Spinal cord (tissue), 10 donors: Measurements from ENCODE around the gene PTDSS2. TPM values are rescaled to one million over a fixed set of nuclear protein-coding genes. Genes with fewer than 3 reads are reported as not detected.
A peak's percentile ranks its signal among the peaks of the same experiment; 100 is the strongest.
"Not testable (repeated sequence)": the region's sequence is repeated elsewhere in the genome, so short reads cannot be mapped to it uniquely, and the experiment has no call there.

Experiments used
- DNase-seq, 6 donors: peaks; one replicate each; pipeline versions ENCODE4 v3.0.0 to v3.0.0-alpha.2; 2013 to 2015; ENCODE audit warnings: low spot score in 6 of 6, low read depth in 4 of 6
- H3K27ac ChIP-seq: one replicate; pipeline ENCODE4 v1.5.1; 2013; ENCODE audit warnings: low read depth, low read length, control low read depth
- H3K27me3 ChIP-seq: one replicate; pipeline ENCODE4 v1.6.1; 2013; ENCODE audit warnings: low read length; ENCODE audit not compliant: control insufficient read depth, insufficient read depth
- H3K36me3 ChIP-seq: one replicate; pipeline ENCODE4 v1.6.1; 2013; ENCODE audit warnings: low read length; ENCODE audit not compliant: control insufficient read depth, insufficient read depth
- H3K4me1 ChIP-seq: one replicate; pipeline ENCODE4 v1.6.1; 2013; ENCODE audit warnings: low read length; ENCODE audit not compliant: control insufficient read depth, insufficient read depth
- H3K4me3 ChIP-seq: one replicate; pipeline ENCODE4 v1.5.1; 2013; ENCODE audit warnings: low read depth, low read length, control low read depth
- H3K9me3 ChIP-seq: one replicate; pipeline ENCODE4 v1.6.1; 2013; ENCODE audit warnings: low read length; ENCODE audit not compliant: control insufficient read depth, insufficient read depth
- WGBS: methylation state at CpG from one replicate; pipeline ENCODE4 v1.1.5; 2013; ENCODE audit warnings: missing lambda C conversion rate; ENCODE audit not compliant: insufficient coverage; 5-methylcytosine and 5-hydroxymethylcytosine counted together
- long read RNA-seq, 4 donors: transcript quantifications; one replicate each; lab custom pipeline, GENCODE V29; 2026
- polyA plus RNA-seq, 2 donors: library from polyadenylated mRNA; unstranded; fragments of 120-200 nt; gene quantifications; one replicate each; pipeline ENCODE4 v1.2.1, GENCODE V29; 2013; ENCODE audit not compliant: insufficient read length in 2 of 2
- total RNA-seq, 2 donors: library from RNA; depleted of rRNA in 1 of 2; stranded (reverse); fragments of 120-200 nt in 1 of 2; fragments of >200 nt in 1 of 2; gene quantifications; one replicate each; pipeline versions ENCODE4 v1.2.3 to v1.2.4, GENCODE V29; 2013 to 2014
- donor health status: healthy.

Gene PTDSS2
- 10 to 100 TPM; 17.9 to 30.7 TPM for total RNA-seq
- polyA plus RNA-seq = 10 to 100 TPM; 49.6 to 62.7 TPM
- long read RNA-seq, donor 1, partial matches to known transcripts = 0 of 3 reads
- long read RNA-seq, donor 1, other reads (novel, unspliced or antisense) = 0 of 3 reads
- long read RNA-seq, donor 2, partial matches to known transcripts = 0 of 5 reads
- long read RNA-seq, donor 2, other reads (novel, unspliced or antisense) = 0 of 5 reads
- long read RNA-seq, donor 3, partial matches to known transcripts = 0 of 2 reads
- long read RNA-seq, donor 3, other reads (novel, unspliced or antisense) = 0 of 2 reads
- long read RNA-seq, donor 4, transcript PTDSS2-201 (12 exons, 2,445 nt) = major isoform, 7 of 7 reads
- long read RNA-seq, donor 4, partial matches to known transcripts = 0 of 7 reads
- long read RNA-seq, donor 4, other reads (novel, unspliced or antisense) = 0 of 7 reads

DNA sequence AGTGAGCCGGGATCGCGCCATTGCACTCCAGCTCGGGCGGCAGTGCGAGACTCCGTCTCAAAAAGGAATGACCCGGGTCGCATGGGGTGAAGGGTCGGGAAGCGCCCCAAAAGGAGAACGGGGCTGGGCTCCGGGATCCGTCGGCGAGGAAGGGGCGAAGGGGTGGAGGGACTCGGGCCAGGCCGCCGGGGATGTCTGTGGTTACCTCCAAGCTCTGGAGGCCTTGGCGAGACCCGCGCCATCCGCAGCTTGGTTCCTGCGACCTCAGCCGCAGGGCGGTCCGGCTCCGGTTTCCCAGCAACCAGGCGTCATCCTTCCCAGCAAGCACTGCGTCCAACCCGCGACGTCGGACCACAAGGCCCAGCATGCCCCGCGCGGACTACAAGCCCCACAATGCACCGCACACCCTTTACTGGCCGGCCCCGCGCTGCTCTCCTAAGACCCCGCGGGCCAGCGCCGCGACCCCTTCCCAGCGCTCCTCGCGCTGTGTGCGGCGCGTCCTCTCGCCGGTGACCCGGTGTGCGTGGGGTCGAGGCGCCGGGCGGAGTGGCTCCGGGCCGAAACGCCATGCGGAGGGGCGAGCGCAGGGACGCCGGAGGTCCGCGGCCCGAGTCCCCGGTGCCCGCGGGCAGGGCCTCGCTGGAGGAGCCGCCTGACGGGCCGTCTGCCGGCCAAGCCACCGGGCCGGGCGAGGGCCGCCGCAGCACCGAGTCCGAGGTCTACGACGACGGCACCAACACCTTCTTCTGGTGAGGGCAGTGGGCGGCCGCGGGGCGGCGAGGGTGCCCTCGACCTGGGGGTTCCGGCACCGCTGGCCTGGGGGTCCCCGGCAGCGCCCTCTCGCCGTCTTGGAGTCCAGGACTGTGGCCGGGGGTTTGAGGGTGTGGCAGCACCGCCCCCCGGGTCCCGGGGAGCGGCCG is at the start of gene PTDSS2:
Gene PTDSS2 (plus strand): TSS at position 391 of the 920 bp plus-strand sequence. CDS start 177 bp downstream, at position 568.
- Histone ChIP-seq H3K27me3 (no peaks in the 10 kb centered on the region), H3K36me3 (peaks cover 38% of the 10 kb centered on the region), H3K4me3 (peak within 1 kb of the TSS; percentile 90), H3K27ac (peak within 1 kb of the TSS; percentile 98), H3K9me3 (no peaks in the 10 kb centered on the region), H3K4me1 (peaks cover 44% of the 10 kb centered on the region)
- under 1% methylated on average over 108 of the region's 108 CpGs for WGBS
- DNase-seq = peak; percentile 87 to 99 (median 96)

DNA sequence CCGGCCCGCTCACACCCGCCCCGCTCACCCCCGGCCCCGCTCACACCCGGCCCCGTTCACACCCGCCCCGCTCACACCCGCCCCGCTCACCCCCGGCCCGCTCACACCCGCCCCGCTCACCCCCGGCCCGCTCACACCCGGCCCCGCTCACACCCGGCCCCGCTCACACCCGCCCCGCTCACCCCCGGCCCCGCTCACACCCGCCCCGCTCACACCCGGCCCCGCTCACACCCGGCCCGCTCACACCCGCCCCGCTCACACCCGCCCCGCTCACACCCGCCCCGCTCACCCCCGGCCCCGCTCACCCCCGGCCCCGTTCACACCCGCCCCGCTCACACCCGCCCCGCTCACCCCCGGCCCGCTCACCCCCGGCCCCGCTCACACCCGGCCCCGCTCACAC is 48.9 kb upstream of the PTDSS2 start:
- H3K27me3 ChIP-seq = peaks cover 25% of the 10 kb centered on the region
- not testable (repeated sequence) for H3K9me3 ChIP-seq, H3K4me3 ChIP-seq, H3K27ac ChIP-seq, H3K36me3 ChIP-seq, DNase-seq
- no CpG with 5 or more reads among the region's 52 CpGs for WGBS
- peaks cover 21% of the 10 kb centered on the region for H3K4me1 ChIP-seq

DNA sequence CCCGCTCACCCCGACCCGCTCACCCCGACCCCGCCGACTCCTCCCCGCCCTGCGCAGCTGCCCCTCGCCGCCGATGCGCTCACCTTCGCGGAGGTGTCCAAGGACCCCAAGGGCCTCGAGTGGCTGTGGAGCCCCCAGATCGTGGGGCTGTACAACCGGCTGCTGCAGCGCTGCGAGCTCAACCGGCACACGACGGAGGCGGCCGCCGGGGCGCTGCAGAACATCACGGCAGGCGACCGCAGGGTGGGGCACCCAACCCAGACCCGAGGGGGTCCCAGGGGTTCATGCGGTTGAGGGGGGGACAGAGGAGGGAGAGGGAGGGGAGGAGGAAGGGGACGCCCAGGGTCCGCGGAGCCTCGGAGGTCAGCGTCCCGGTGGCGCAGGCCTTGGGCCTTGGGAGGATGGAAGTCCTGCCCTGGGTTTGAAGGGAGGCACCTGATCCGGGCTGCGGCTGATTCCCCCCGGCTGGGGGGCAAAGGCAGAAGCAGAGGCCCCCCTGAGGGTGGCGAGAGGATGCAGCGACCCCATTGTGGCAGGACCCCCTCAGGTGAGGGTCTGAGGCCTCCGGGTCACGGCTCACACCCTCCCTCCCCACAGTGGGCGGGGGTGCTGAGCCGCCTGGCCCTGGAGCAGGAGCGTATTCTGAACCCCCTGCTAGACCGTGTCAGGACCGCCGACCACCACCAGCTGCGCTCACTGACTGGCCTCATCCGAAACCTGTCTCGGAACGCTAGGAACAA is 46.9 kb upstream of the PTDSS2 start:
- H3K4me3 ChIP-seq = no peak overlapping the region
- peaks cover 27% of the 10 kb centered on the region for H3K27me3 ChIP-seq
- H3K4me1 ChIP-seq = peaks cover 19% of the 10 kb centered on the region
- 47% methylated on average over 45 of the region's 55 CpGs for WGBS
- H3K36me3 ChIP-seq = peaks cover 5% of the 10 kb centered on the region
- DNase-seq = no peak
- no peaks in the 10 kb centered on the region for H3K9me3 ChIP-seq
- H3K27ac ChIP-seq = no peak overlapping the region

DNA sequence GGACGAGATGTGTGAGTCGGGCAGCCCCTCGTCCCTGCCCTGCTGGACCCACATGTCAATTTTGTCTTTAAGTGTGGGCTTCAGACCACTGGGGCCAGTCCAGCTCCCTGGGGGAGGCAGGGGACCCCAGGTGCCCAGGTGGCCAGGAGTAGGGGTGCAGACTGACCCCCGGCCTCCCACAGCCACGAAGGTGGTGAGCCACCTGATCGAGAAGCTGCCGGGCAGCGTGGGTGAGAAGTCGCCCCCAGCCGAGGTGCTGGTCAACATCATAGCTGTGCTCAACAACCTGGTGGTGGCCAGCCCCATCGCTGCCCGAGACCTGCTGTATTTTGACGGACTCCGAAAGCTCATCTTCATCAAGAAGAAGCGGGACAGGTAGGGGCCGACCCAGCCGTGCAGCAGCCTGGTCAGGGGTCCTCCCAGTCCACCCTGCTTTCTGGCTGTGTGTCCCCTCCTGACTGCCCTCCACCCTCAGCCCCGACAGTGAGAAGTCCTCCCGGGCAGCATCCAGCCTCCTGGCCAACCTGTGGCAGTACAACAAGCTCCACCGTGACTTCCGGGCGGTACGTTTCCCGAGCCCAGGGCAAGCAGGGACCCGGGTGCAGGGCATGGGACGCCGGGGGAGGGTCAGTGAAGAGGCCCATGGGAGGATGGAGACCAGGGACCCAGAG is 46.2 kb upstream of the PTDSS2 start:
- Histone ChIP-seq H3K9me3 (no peaks in the 10 kb centered on the region), H3K4me1 (peaks cover 19% of the 10 kb centered on the region), H3K27me3 (peaks cover 26% of the 10 kb centered on the region), H3K36me3 (peaks cover 5% of the 10 kb centered on the region), H3K4me3 (no peak overlapping the region), H3K27ac (no peak overlapping the region)
- WGBS = 92% methylated on average over 27 of the region's 27 CpGs
- DNase-seq = no peak

DNA sequence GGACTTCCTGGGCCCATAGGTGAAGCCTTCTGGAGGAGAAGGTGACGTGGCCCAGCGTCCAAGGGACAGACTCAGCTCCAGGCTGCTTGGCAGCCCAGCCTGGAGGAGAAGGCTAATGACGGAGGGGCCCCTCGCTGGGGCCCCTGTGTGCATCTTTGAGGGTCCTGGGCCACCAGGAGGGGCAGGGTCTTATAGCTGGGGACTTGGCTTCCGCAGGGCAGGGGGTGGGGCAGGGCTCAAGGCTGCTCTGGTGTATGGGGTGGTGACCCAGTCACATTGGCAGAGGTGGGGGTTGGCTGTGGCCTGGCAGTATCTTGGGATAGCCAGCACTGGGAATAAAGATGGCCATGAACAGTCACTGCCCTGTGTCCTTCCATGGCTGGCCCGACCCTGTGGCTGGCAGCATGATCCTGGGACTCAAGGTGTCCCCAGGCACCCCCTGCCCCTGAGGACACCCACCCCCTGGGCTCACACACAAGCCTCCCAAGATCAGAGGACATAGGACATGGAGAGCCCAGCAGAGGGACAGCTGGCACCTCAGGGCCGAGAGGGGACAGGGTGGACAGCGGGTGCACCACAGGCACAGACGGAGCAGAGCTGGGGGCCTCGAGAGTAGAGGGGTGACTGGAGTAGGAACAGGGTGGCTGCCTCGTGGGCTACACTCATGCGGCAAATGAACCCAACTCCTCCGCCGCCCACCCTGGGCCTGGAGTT is 45.4 kb upstream of the PTDSS2 start:
- WGBS = 94% methylated on average over 12 of the region's 14 CpGs

DNA sequence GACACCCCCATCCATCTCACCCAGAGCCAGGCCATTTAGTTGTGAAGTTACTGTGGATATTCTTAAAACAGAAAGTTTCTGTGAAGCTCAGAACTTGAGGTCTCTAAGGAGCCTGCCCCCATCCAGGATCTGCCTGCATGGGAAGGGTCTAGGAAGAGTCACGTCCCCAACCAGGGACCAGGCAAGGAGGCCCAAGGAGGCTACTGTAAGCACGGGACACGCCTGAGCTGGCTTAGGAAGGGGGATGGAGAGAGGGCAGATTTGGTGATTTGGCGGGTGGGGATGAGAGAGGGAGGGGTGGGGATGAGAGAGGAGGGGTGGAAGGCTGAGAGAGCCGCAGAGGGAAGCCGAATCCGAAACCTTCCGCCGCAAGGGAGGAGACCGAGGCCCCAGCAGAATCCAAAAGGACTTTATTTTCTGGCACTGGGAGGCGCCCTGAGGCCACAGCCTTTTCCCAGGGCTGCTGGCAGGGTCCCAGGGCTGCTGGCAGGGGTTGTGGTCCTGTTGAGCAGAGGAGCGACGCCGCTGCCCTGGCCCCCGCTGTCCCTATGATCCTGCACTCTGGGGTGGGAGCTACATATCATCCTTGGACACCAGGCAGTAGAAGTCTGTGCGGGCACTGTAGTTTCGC is 44.6 kb upstream of the PTDSS2 start:
- H3K27ac ChIP-seq = peak overlapping the region; percentile 57
- H3K36me3 ChIP-seq = peaks cover 5% of the 10 kb centered on the region
- DNase-seq = peak in 1 of 6 donors; percentile 59
- H3K4me1 ChIP-seq = peaks cover 19% of the 10 kb centered on the region
- peaks cover 16% of the 10 kb centered on the region for H3K27me3 ChIP-seq
- no peaks in the 10 kb centered on the region for H3K9me3 ChIP-seq
- H3K4me3 ChIP-seq = no peak overlapping the region
- WGBS = 53% methylated on average over 16 of the region's 17 CpGs

More for the DNA sequence above, 45.4 kb upstream of the PTDSS2 start:
- Histone ChIP-seq H3K27ac (no peak overlapping the region), H3K36me3 (peaks cover 5% of the 10 kb centered on the region), H3K9me3 (no peaks in the 10 kb centered on the region), H3K4me3 (no peak overlapping the region), H3K4me1 (peaks cover 19% of the 10 kb centered on the region), H3K27me3 (peaks cover 22% of the 10 kb centered on the region)
- DNase-seq = no peak

DNA sequence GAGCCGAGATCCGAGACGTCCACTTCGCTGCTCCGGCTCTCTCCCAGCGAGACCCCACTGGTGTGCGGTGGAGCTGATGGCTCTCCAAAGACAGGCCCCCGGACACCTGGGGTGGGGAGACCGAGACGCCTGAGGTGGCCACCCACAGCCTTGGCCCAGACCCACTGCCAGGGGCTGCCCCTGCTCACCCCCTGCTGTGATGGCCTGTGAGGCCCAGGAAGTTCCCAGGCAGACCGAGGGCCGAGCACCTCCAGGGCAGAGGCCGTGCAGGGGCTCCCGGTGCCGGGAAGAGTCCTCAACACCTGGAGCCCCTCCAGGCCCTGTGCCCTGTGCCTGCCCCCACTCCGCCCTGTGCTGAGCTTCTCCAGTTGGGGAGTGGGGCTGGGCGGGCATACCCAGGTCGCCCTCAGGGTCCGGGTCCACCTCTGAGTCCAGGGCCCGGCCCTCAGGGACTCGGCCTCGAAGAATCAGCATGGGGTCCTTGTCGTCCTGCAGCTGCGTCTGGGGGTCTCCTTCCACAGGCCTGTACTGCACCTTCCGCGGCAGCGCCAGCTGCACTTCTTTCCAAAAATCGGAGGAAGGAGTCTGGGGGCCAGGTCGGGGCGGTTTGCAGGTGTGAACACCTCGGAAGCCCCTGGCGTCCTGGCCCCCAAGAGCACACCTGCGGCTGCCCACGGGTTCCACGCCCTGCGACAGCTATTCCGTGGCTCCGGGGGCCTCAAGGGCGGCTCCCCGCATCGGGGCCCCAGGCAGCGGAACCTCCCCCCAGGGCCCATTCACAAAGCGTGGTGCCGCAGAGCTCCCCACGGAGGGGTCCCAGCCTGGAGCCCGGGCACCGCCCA is 43.9 kb upstream of the PTDSS2 start:
- Histone ChIP-seq H3K27me3 (peaks cover 16% of the 10 kb centered on the region), H3K4me1 (peaks cover 19% of the 10 kb centered on the region), H3K9me3 (no peaks in the 10 kb centered on the region), H3K27ac (peak overlapping the region; percentile 57), H3K36me3 (peaks cover 5% of the 10 kb centered on the region), H3K4me3 (peak overlapping the region; percentile 43)
- WGBS = 56% methylated on average over 43 of the region's 47 CpGs
- DNase-seq = no peak
